Inflammatory macrophage treated with lipopolysaccharide for 1 hour (primary cell): ENCODE measurements around the gene SHMT2.
"Not testable (repeated sequence)": the region's sequence is repeated elsewhere in the genome, so short reads cannot be mapped to it uniquely, and the experiment has no call there.

ENCODE experiments used
- DNase-seq, 2 donors: peaks; one replicate each; pipeline ENCODE4 v3.0.0-alpha.2; 2020 to 2022

The SHMT2 gene

DNA sequence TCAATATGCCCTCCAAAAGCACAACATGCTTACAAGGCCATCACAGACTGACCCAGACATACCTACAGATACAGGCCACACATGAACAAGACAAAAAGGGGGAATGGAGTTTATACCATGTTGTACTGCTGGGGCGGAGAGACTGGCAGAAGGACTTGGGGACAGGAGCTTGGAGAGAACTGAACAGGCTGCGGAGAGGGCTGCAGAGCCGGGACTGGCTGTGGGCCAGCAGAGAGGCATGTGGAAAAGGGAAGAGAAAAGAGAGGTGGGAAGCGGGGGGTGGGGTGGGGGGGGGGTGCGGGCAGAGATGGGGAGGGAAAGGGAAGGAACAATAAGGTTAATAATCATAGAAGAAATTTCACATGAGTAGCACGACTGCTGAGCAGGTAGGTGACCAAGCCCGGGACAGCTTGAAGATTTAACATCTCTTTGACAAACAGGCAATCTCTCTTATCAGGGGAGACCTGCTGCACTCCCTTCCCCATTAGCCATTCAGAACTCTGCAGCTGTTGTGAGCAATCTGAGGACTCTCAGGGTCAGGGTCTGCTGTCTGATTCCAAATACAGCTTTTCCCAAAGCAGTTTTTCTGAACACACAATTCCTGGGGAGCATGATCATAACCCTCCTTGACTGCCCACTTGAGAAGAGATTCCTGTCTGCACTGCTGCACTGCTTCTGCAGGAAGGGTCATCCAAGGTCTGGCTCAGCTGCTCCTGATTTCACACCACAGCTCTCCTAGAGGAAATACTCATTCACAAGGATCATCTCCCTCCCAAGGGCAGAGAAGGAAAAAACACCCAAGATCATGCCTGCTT, 43.0 kb downstream of the SHMT2 start:
- DNase-seq = no peak

DNA sequence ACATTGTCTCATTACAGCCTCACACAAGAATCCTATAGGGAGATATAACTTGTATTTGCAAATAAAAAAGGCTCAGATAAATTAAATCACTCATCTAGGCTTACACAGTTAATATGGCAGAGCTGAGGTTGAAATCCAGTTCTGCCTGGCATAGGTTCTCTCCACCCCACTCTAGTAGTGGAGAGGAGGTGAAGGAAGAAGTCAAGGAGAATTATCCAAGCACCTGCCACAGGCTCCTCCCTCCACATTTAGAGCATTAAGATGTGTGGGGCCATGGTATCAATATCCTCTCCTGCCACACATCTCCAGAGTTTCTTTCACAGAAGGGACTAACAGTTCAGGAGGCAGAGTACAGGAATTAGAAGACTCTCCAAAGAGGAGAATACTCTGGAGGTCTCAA, 44.0 kb downstream of the SHMT2 start:
- DNase-seq = no peak

DNA sequence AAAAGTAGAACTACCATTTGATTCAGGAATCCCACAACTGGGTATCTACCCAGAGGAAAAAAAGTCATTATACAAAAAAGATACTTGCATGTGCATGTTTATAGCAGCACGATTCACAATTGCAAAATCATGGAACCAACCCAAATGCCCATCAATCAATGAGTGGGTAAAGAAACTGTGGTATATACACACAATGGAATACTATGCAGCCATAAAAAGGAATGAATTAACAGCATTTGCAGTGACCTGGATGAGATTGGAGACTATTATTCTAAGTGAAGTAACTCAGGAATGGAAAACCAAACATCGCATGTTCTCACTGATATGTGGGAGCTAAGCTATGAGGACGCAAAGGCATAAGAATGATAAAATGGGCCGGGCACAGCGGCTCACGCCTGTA, 46.7 kb downstream of the SHMT2 start:
- not testable (repeated sequence) for DNase-seq

DNA sequence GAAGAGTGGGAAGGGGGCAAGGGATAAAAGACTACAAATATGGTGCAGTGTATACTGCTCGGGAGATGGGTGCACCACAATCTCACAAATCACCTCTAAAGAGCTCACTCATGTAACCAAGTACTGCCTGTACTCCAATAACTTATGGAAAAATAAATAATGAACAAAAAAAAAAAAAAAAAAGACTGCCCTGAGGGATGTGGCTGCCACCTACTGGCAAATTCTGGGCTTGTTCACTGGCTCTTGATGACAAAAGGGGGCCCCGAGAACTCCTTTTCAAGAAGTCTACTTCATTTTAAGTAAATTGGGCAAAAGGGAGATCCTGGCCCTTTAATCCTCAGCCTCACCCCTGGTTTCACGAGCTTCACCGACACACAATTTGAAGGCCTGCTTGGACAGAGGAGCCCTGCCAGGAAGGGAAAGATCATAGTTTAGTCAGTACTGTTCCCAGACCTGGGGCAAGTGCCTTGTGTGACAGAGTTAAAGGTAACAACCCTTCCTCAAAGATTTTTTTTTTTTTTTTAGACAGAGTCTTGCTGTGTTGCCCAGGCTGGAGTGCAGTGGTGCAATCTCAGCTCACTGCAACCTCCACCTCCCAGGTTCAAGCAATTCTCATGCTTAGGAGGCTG, 47.5 kb downstream of the SHMT2 start:
- peak; percentile 13 to 27 for DNase-seq

DNA sequence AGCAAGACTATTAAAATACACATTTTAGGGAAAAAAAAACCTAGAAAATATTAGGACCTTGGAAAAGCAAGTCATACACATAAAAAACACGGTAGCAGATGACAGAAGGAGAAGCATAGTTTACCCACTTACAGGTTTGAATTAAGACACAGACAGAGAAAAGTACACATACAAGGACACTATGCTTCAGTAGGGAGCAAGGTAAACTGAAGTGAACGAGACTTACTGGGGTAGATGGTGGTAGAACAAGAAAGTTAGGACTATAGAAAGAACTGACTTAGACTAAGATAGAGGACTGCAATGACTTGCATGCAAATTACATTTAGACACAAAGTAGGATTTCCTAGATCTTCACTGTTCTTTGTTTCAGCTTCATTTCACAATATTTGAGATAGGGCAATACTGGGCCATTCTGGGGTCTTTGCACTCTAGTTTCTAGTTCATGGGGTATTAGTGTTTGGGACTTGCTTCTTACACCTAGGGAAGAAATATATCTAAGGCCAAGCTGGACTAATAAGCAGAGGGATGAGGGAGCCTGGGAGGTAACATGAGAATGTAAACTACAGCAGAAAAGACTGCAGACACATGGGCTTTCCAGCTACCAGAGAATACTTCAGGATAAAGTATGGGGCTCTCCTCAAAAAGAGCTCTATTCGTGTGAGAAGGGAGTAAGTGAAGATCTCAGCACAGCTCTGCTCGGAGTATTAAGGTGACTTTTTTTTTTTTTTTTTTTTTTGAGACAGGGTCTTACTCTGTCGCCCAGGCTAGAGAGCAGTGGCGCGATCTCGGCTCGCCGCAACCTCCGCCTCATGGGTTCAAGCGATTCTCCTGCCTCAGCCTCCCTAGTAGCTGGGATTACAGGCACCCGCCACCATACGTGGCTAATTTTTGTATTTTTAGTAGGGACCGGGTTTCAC, 49.2 kb downstream of the SHMT2 start:
- no peak for DNase-seq

- peak; percentile 85 to 97 for DNase-seq
Measured at GRCh38 chr12:57280211-57281062, 50.9 kb downstream of the SHMT2 start.

- DNase-seq = not testable (repeated sequence)
Measured at GRCh38 chr12:57282073-57282472, 52.6 kb downstream of the SHMT2 start.
